Measurements from ENCODE around the gene NCOR1.

GRCh38 chr17:16025202-16025601, 190.1 kb downstream of the NCOR1 start:
- TF ChIP-seq BHLHE40 (IDR thresholded peaks at IDR 0.05; ENCODE audit: borderline replicate concordance): no peak
- no peak for TF ChIP-seq SP1 (IDR thresholded peaks at IDR 0.05)
- no peak for TF ChIP-seq PKNOX1 (IDR thresholded peaks at IDR 0.05)
- no peak for TF ChIP-seq ELF4 (IDR thresholded peaks at IDR 0.05)
- TF ChIP-seq TARDBP (IDR thresholded peaks at IDR 0.05): no peak
- no peak for TF ChIP-seq FOXM1 (IDR thresholded peaks at IDR 0.05; ENCODE audit: borderline replicate concordance)
- TF ChIP-seq SUZ12 (IDR thresholded peaks at IDR 0.05): no peak
